Islet of Langerhans (tissue), 1 donor: ENCODE data around the gene SLC1A1.

Experiments used
- FAIRE-seq: peaks from one replicate; lab custom pipeline; 2011; peaks lifted over from hg19 to GRCh38; lab: Jason Lieb, UNC

SLC1A1 gene

DNA sequence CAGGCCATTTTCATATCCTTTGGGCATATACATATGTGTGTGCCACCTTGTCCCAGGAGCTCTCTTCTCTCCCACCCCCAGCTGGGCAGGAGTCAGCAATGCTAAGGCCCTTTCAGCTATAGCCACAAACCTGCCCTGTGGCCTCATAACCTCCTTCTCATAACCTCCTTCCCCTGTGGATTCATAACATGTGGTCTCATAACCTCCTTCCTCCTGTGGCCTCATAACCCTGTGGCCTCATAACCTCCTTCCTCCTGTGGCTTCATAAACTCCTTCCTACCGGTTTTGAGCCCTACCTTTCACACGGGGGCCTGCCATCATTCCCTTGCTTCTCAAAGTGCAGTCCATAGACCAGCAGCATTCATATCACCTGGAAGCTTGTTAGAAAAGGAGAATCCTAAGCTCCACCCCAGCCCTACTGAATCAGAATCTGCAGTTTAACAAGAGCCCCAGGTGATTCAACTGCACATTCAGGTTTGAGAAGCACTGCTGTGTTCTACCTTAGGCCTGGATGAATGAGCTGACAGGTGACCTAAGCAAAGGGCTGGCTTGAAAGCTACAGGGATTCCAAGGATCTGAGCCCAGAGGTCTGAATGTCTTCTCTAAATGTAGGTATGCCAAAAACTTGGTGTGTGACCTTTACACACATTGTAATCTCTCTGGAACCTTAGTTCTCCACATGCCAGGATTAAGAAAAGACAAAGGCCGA is 129.9 kb downstream of the SLC1A1 start:
- no peak for FAIRE-seq

DNA sequence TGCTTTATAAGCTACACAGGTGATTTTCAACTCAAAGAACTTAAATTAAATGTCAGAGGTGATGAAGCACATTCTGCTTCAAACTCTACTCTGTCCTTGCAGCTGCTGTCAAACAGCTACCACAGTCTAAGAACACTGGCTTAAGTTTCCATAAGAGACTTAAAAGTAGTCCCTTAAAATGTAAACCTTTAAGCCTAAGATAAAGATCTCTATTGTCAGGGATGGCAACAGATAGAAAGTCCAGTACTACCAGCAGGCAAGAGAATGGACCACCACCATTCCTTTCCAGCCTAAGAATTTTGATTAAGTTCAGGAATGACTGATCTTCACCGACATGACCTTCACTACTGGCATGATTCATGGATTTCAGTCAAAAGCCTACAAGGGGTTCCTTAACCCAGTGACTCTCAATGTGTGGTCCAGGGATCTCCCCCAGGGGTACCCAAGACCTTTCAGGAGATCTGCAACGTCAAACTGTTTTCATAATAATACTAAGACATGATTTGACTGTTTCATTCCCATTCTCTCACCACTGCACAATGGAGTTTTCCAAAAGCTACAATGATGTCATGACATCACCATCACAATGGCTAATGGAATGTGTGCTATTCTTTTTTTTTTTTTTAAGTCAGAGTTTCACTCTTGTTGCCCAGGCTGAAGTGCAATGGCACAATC is 130.8 kb downstream of the SLC1A1 start:
- FAIRE-seq = no peak

DNA sequence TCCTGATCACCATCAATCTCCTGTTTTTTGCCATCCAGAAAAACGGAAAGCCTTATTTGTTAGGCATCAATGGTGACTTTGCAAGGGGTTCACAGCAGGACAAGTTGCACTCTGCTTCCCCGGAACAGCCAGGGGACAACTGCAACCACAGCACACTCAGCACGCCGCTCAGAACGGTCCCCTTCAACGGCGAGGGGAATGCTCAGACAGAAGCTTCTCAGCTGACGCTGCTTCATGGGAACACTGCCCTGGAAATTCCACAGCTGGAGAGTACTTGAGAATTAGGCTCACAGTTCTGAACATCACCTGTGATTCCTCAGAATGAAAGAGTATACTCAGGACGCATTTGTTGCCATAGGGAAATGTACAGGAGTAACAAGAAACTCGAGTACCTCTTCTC is 131.7 kb downstream of the SLC1A1 start:
- FAIRE-seq = no peak

DNA sequence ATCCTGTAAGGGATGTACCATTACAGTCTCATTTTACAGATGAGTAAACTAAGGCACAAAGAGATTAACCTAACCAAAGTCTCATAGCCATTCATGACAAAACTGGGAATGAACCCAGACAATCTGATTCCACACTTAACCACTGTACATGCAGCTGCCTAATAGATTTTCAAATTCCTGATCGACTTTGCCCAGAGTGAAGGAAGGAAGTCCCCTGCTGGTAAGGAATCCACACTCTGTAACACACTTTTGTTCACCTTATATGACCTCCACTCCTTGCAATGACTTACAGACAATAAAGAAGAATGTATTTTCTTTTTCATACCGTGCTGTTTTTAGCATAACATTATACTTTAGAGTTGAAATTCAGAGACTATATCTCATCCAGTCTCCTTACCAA is 140.6 kb downstream of the SLC1A1 start:
- FAIRE-seq = no peak
